WTC11 (cell line): ENCODE measurements around the gene UNC119B.

Experiments
- CBFB ChIP-seq: sonication (generic); formaldehyde crosslinking; IDR thresholded peaks from 2 replicates; pipeline ENCODE4 v1.8.1; 2022; ENCODE audit warnings: mild to moderate bottlenecking, low read depth, missing genetic modification reagents
- CDX4 ChIP-seq: fragments of 250-450 bp; sonication (Bioruptor Pico); IDR thresholded peaks from 2 replicates; pipeline ENCODE4 v1.9.0; 2021; ENCODE audit warnings: moderate library complexity, mild to moderate bottlenecking, inconsistent platforms, borderline replicate concordance
- CTCF ChIP-seq: fragments of 200-600 bp; IDR thresholded peaks from 2 replicates; pipeline ENCODE4 v1.8.0; 2022; ENCODE audit warnings: antibody characterized with exemption
- E2F5 ChIP-seq: sonication (generic); formaldehyde crosslinking; IDR thresholded peaks from 2 replicates; pipeline ENCODE4 v1.8.1; 2022; ENCODE audit warnings: mild to moderate bottlenecking, moderate library complexity, missing genetic modification reagents
- FOXJ3 ChIP-seq: sonication (generic); formaldehyde crosslinking; IDR thresholded peaks from 2 replicates; pipeline ENCODE4 v1.9.0; 2021; ENCODE audit warnings: missing genetic modification reagents, mild to moderate bottlenecking, borderline replicate concordance
- FOXP1 ChIP-seq: sonication (generic); formaldehyde crosslinking; IDR thresholded peaks from 2 replicates; pipeline ENCODE4 v1.8.0; 2022; ENCODE audit warnings: missing genetic modification reagents, mild to moderate bottlenecking, moderate library complexity, borderline replicate concordance
- RORB ChIP-seq: fragments of 250-450 bp; sonication (Bioruptor Pico); IDR thresholded peaks from 2 replicates; pipeline ENCODE4 v1.9.0; 2021; ENCODE audit warnings: mild to moderate bottlenecking
- TEAD4 ChIP-seq: sonication (generic); formaldehyde crosslinking; IDR thresholded peaks from 2 replicates; pipeline ENCODE4 v1.8.0; 2022; ENCODE audit warnings: mild to moderate bottlenecking, missing genetic modification reagents
- USF2 ChIP-seq: sonication (generic); formaldehyde crosslinking; IDR thresholded peaks from 2 replicates; pipeline ENCODE4 v1.8.1; 2023; ENCODE audit warnings: mild to moderate bottlenecking, missing genetic modification reagents, moderate library complexity
- ZBTB21 ChIP-seq: sonication (generic); formaldehyde crosslinking; IDR thresholded peaks from 2 replicates; pipeline ENCODE4 v1.8.1; 2023; ENCODE audit warnings: mild to moderate bottlenecking, missing genetic modification reagents, borderline replicate concordance
- ZNF263 ChIP-seq: sonication (generic); formaldehyde crosslinking; IDR thresholded peaks from 2 replicates; pipeline ENCODE4 v1.8.1; 2022; ENCODE audit warnings: low read depth, mild to moderate bottlenecking, moderate library complexity, missing genetic modification reagents
- ZNF281 ChIP-seq: sonication (generic); formaldehyde crosslinking; IDR thresholded peaks from 2 replicates; pipeline ENCODE4 v1.8.0; 2023; ENCODE audit warnings: mild to moderate bottlenecking, missing genetic modification reagents

- TF ChIP-seq CTCF (no peak), USF2 (CRISPR knock-in tag) (no peak), CBFB (no peak), CDX4 (CRISPR knock-in tag) (no peak), RORB (CRISPR knock-in tag) (no peak), E2F5 (CRISPR knock-in tag) (no peak), FOXP1 (no peak), ZBTB21 (no peak), TEAD4 (no peak), FOXJ3 (CRISPR knock-in tag) (no peak), ZNF263 (no peak), ZNF281 (CRISPR knock-in tag) (no peak)
Measured at GRCh38 chr12:120703311-120703942, 6.8 kb upstream of the UNC119B start.
